Lung (tissue), 12 donors: Measurements from ENCODE around the gene KIAA0825. TPM values are rescaled to one million over a fixed set of nuclear protein-coding genes. Genes with fewer than 3 reads are reported as not detected.
A peak's percentile ranks its signal among the peaks of the same experiment; 100 is the strongest.

ENCODE experiments used
- ATAC-seq: fragments of 200-7000 bp; cut with Tn5 transposase; one replicate; pipeline ENCODE4 v1.9.1; 2020; ENCODE audit warnings: moderate number of reproducible peaks; ENCODE audit not compliant: insufficient read depth, low FRiP score
- DNase-seq, 3 donors: peaks; one replicate each; pipeline ENCODE4 v3.0.0-alpha.2; 2013 to 2017
- H3K27ac ChIP-seq, 2 donors: one replicate each; pipeline ENCODE4 v1.5.1; 2013; ENCODE audit warnings: mild to moderate bottlenecking in 2 of 2, moderate library complexity in 2 of 2, control low read depth in 1 of 2, inconsistent platforms in 1 of 2, low read depth in 1 of 2, low read length in 1 of 2
- H3K27me3 ChIP-seq, 3 donors: one replicate each; pipeline ENCODE4 v1.5.1; 2013; ENCODE audit warnings: low read length in 2 of 3; ENCODE audit not compliant: control insufficient read depth in 3 of 3, insufficient read depth in 3 of 3
- H3K36me3 ChIP-seq, 4 donors: one replicate each; pipeline ENCODE4 v1.5.1; 2013; ENCODE audit warnings: low read length in 4 of 4, mild to moderate bottlenecking in 1 of 4, moderate library complexity in 1 of 4; ENCODE audit not compliant: control insufficient read depth in 4 of 4, insufficient read depth in 4 of 4
- H3K4me1 ChIP-seq, 5 donors: one replicate each; pipeline ENCODE4 v1.5.1; 2013; ENCODE audit warnings: low read length in 5 of 5, mild to moderate bottlenecking in 2 of 5, moderate library complexity in 1 of 5; ENCODE audit not compliant: control insufficient read depth in 5 of 5, insufficient read depth in 5 of 5
- H3K4me3 ChIP-seq: one replicate; pipeline ENCODE4 v1.5.1; 2013; ENCODE audit warnings: mild to moderate bottlenecking, control low read depth, moderate library complexity
- H3K9ac ChIP-seq, 2 donors: one replicate each; pipeline ENCODE4 v1.5.1; 2013; ENCODE audit warnings: low read length in 2 of 2, control low read depth in 1 of 2; ENCODE audit not compliant: insufficient read depth in 1 of 2
- H3K9me3 ChIP-seq, 4 donors: one replicate each; pipeline ENCODE4 v1.5.1; 2013; ENCODE audit warnings: low read length in 3 of 4, mild to moderate bottlenecking in 1 of 4, moderate library complexity in 1 of 4; ENCODE audit not compliant: control insufficient read depth in 4 of 4, insufficient read depth in 3 of 4
- CTCF ChIP-seq: IDR thresholded peaks from 2 replicates; pipeline ENCODE4 v1.5.1; 2012; ENCODE audit warnings: mild to moderate bottlenecking; ENCODE audit errors: control extremely low read depth, extremely low read depth
- WGBS, 2 donors: extraction: QIAGEN DNeasy Blood & Tissue Kit; methylation state at CpG; one replicate each; pipeline ENCODE4 v1.1.7; 2013; 5-methylcytosine and 5-hydroxymethylcytosine counted together
- polyA plus RNA-seq, 2 donors: library from polyadenylated mRNA; stranded (reverse); fragments of 200-250 nt; gene quantifications; one replicate each; pipeline ENCODE4 v1.2.1, GENCODE V29; 2013
- total RNA-seq, 2 donors: library from RNA; depleted of rRNA in 1 of 2; stranded (reverse); fragments of >200 nt in 1 of 2; gene quantifications; one replicate each; pipeline ENCODE4 v1.2.1, GENCODE V29; 2014 to 2021
- donor health status: control.
- donor health status: control.
- donor health status: Bipolar disorder and iron deficiency.
- donor health status: healthy.
- donor health status: DM: yes; HTN: yes; CAD: no.

Gene KIAA0825
- total and polyA plus RNA-seq, 4 donors, result 0.79 to 20.2 (median 3.6) TPM

- DNase-seq, result peak; percentile 31 to 94 (median 93)
Observed at GRCh38 chr5:94473936-94474335, 144.5 kb downstream of the KIAA0825 start.

GRCh38 chr5:94471521-94471920 is 146.9 kb downstream of the KIAA0825 start:
- Histone ChIP-seq H3K9me3 (no peaks in the 10 kb centered on the region), H3K27ac (no peak overlapping the region), H3K36me3 (peaks cover 0 to 6% (median 0%) of the 10 kb centered on the region in 4 donors), H3K4me3 (no peak overlapping the region), H3K9ac (no peak overlapping the region), H3K27me3 (no peaks in the 10 kb centered on the region), H3K4me1 (peaks cover 0 to 53% (median 0%) of the 10 kb centered on the region in 5 donors)
- DNase-seq (peak; percentile 20 to 64 (median 64)), ATAC-seq (no peak)
- 81 to 85% methylated on average over 3 of the region's 3 CpGs for WGBS, 2 donors
- TF ChIP-seq CTCF, result no peak

More at GRCh38 chr5:94473936-94474335, 144.5 kb downstream of the KIAA0825 start:
- H3K9me3 ChIP-seq, result no peaks in the 10 kb centered on the region
- H3K36me3 ChIP-seq, result peaks cover 0 to 8% (median 0%) of the 10 kb centered on the region in 4 donors
- ATAC-seq, result no peak
- no peak for TF ChIP-seq CTCF
- H3K27me3 ChIP-seq, result no peaks in the 10 kb centered on the region
- no peak overlapping the region for H3K4me3 ChIP-seq
- no peak overlapping the region for H3K9ac ChIP-seq
- peaks cover 0 to 38% (median 4%) of the 10 kb centered on the region in 5 donors for H3K4me1 ChIP-seq
- H3K27ac ChIP-seq, result no peak overlapping the region

- no peaks in the 10 kb centered on the region for H3K27me3 ChIP-seq
- H3K9ac ChIP-seq, result no peak overlapping the region
- DNase-seq (no peak), ATAC-seq (no peak)
- peaks cover 0 to 53% (median 0%) of the 10 kb centered on the region in 5 donors for H3K4me1 ChIP-seq
- no peaks in the 10 kb centered on the region for H3K9me3 ChIP-seq
- no peak for TF ChIP-seq CTCF
- H3K27ac ChIP-seq, result no peak overlapping the region
- WGBS, 2 donors, result 91 to 94% methylated on average over 6 of the region's 6 CpGs
- H3K4me3 ChIP-seq, result no peak overlapping the region
- peaks cover 0 to 5% (median 0%) of the 10 kb centered on the region in 4 donors for H3K36me3 ChIP-seq
Observed at GRCh38 chr5:94470802-94471201, 147.6 kb downstream of the KIAA0825 start.

GRCh38 chr5:94469894-94470329 is 148.5 kb downstream of the KIAA0825 start:
- Histone ChIP-seq H3K27ac (no peak overlapping the region), H3K4me1 (peaks cover 0 to 53% (median 0%) of the 10 kb centered on the region in 5 donors), H3K36me3 (peaks cover 0 to 5% (median 0%) of the 10 kb centered on the region in 4 donors), H3K4me3 (no peak overlapping the region), H3K9ac (no peak overlapping the region), H3K27me3 (no peaks in the 10 kb centered on the region), H3K9me3 (no peaks in the 10 kb centered on the region)
- ATAC-seq, result no peak
- no peak for TF ChIP-seq CTCF
- 67 to 70% methylated on average over 5 of the region's 5 CpGs for WGBS, 2 donors
- DNase-seq, result peak in 2 of 3 donors; percentile 64 to 70
